Urothelium cell line (cell line): ENCODE results near the gene GULP1.
"Not testable (repeated sequence)": the region's sequence is repeated elsewhere in the genome, so short reads cannot be mapped to it uniquely, and the experiment has no call there.

Source experiments
- DNase-seq: peaks from one replicate; pipeline ENCODE4 v3.0.0; 2011; ENCODE audit warnings: low spot score, mixed read lengths
- FAIRE-seq: peaks from 2 replicates; lab custom pipeline; 2011; peaks lifted over from hg19 to GRCh38; lab: Jason Lieb, UNC

GULP1 gene

GRCh38 chr2:188522517-188522916 lies 230.8 kb downstream of the GULP1 start:
- DNase-seq (no peak), FAIRE-seq (no peak)

- no peak for DNase-seq
Observed at GRCh38 chr2:188523919-188524318, 232.2 kb downstream of the GULP1 start.

GRCh38 chr2:188524519-188525113 lies 232.9 kb downstream of the GULP1 start:
- FAIRE-seq (no peak), DNase-seq (peak; percentile 30)

More at GRCh38 chr2:188523919-188524318, 232.2 kb downstream of the GULP1 start:
- FAIRE-seq: no peak

GRCh38 chr2:188526701-188527100 lies 235.0 kb downstream of the GULP1 start:
- FAIRE-seq (no peak), DNase-seq (no peak)

GRCh38 chr2:188527141-188527540 lies 235.5 kb downstream of the GULP1 start:
- DNase-seq: no peak
- no peak for FAIRE-seq

- FAIRE-seq (no peak), DNase-seq (no peak)
Observed at GRCh38 chr2:188527581-188527993, 235.9 kb downstream of the GULP1 start.

- FAIRE-seq (no peak), DNase-seq (no peak)
Observed at GRCh38 chr2:188529710-188530109, 238.0 kb downstream of the GULP1 start.

- DNase-seq: no peak
- no peak for FAIRE-seq
Observed at GRCh38 chr2:188534875-188535274, 243.2 kb downstream of the GULP1 start.

- no peak for DNase-seq
- no peak for FAIRE-seq
Observed at GRCh38 chr2:188551671-188552070, 260.0 kb downstream of the GULP1 start.

- FAIRE-seq: no peak
- no peak for DNase-seq
Observed at GRCh38 chr2:188557081-188557480, 265.4 kb downstream of the GULP1 start.

- FAIRE-seq, DNase-seq: not testable (repeated sequence)
Observed at GRCh38 chr2:188559455-188559854, 267.8 kb downstream of the GULP1 start.

- no peak for DNase-seq
- FAIRE-seq: no peak
Observed at GRCh38 chr2:188561473-188561979, 269.9 kb downstream of the GULP1 start.

- no peak for FAIRE-seq
- no peak for DNase-seq
Observed at GRCh38 chr2:188569431-188570165, 277.9 kb downstream of the GULP1 start.

- FAIRE-seq (no peak), DNase-seq (no peak)
Observed at GRCh38 chr2:188570370-188570769, 278.7 kb downstream of the GULP1 start.

- no peak for FAIRE-seq
- no peak for DNase-seq
Observed at GRCh38 chr2:188571543-188572303, 280.0 kb downstream of the GULP1 start.

- DNase-seq (no peak), FAIRE-seq (no peak)
Observed at GRCh38 chr2:188572592-188572991, 280.9 kb downstream of the GULP1 start.

GRCh38 chr2:188573453-188573852 lies 281.8 kb downstream of the GULP1 start:
- FAIRE-seq: no peak

GRCh38 chr2:188576006-188576405 lies 284.3 kb downstream of the GULP1 start:
- no peak for DNase-seq
- FAIRE-seq: no peak

More at GRCh38 chr2:188573453-188573852, 281.8 kb downstream of the GULP1 start:
- no peak for DNase-seq

- no peak for FAIRE-seq
- DNase-seq: no peak
Observed at GRCh38 chr2:188576651-188577050, 285.0 kb downstream of the GULP1 start.

GRCh38 chr2:188577231-188577630 lies 285.6 kb downstream of the GULP1 start:
- no peak for DNase-seq
- no peak for FAIRE-seq

GRCh38 chr2:188580738-188581137 lies 289.1 kb downstream of the GULP1 start:
- peak; percentile 30 for DNase-seq
- no peak for FAIRE-seq
